CD4-positive, alpha-beta T cell treated with Interferon alpha-2 for 1 hour (primary cell): ENCODE results near the gene ADAMTSL1.

Experiments
- DNase-seq, 2 donors: peaks; one replicate each; pipeline ENCODE4 v3.0.0-alpha.2; 2020 to 2022

Gene ADAMTSL1

DNA sequence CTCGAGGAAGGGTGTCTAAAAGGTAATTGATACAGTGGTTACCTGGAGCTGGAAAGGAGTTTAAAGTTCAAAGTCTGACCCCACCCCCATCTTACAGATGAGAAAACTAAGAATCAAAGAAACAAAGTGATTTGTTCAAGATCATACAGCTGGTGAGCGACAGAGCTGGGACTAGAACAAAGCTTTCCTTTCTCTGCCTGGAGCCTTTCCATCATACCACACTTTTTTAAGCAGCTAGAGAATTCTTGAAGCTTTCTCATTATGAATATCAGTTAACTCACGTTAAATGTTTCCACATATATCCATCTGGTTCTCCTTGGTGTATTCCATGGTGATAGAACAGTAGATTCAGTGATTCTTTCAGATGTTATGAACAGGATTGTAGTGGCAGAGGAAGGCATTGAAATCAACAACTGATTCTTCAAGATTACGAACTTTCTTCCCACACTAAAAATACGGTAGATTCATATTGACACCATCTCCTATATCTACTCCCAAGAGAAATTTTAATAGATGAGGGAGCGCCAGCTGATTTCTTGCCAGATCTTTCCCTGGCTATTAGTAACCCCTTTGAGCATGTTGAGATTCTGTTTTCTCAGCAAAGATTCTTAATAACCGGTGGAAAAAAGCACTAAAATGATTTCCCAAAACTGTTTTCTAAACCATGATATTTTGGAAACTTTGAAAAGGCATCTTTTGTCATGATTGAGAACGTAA is 233.7 kb downstream of the ADAMTSL1 start:
- DNase-seq, result no peak

DNA sequence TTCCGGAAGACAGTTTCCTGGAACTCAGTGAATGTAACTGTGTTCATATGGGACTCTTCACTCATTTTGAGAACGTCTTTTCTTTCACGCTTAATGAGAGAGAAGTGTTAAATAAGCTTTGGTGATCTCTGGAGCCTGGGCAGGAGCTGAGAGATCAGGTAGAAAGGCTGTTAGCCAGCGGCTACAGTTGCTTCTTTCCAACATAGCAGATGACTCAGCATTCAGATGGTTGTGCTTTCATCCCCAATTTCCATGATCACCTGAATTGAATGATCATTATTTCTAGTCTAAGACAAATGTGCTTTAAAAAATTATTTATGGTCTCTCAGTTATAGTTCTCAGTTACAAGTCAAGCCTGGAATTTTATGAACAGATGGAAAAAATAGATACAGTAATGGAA is 234.5 kb downstream of the ADAMTSL1 start:
- DNase-seq, result no peak

DNA sequence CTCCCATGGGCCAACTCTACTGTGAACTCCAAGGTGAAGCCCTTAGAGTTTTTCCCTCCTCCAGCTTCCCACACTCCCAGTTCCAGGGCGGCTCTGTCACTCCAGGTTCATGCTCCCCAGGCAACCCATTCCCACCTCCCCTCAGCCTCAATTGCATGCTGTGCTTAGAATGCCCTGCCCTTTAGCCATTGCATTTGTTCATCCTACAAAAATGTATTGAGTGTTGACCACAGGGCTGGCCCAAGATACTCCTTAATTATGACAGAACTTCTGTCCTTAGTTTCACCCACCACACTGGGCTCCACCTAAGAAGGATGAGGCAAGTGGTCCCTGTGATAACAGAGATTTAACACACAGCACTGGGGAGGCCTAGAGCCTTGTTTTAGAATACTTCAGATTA is 236.1 kb downstream of the ADAMTSL1 start:
- no peak for DNase-seq

DNA sequence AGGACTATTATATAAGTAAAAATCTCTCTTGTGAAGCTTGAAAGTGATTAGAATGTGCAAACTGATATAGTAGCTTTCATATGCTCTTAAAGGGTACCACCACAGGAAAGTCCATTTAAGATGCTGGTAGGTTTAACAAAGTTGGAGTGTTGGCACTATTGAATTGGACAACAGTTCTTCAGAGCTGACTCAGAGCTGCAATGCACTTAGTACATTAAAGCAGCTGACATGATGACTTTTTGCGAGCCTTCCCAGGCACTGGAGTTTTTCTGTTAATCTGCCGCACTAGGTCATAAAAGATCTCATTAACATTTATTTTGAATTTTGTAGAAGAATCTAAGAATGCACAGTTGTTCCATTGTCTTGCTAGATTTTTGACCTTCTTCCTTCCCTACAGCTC is 243.8 kb downstream of the ADAMTSL1 start:
- DNase-seq, result no peak

DNA sequence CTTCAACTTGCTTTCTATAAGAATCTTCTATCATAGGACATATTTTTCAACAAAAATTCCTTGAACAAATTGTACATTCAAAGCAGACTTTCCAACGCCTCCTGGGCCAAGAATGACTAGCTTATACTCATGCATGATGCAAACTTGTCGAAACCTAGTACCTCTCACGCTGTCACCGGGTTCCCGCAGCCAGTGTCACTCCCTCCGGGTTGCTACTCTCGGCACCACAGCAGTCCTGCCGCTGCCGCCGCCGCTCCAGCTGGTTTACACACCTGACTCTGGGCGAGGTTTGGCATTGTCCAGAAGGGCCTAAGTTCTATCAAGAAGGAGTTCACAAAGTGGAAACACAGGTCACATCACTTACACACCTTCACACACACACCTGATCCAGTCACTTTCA is 244.4 kb downstream of the ADAMTSL1 start:
- no peak for DNase-seq

DNA sequence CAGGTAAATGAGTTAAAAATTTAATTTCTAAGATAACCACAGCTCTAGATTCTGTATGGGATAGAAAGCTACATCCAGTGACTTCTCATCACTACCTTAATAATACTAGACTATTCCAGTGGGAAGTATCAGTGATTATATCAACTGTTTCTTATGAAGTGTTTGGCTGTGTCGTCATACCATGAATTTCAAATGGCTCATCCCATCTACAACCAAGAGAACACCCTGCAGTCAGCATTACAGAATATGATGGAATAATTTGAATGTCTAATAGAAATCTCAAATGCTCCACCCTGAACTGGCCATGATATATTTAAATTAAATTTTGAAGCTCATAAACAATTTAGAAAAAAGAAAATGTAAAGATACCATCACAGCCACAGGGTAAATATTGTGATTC is 245.0 kb downstream of the ADAMTSL1 start:
- DNase-seq, result no peak

DNA sequence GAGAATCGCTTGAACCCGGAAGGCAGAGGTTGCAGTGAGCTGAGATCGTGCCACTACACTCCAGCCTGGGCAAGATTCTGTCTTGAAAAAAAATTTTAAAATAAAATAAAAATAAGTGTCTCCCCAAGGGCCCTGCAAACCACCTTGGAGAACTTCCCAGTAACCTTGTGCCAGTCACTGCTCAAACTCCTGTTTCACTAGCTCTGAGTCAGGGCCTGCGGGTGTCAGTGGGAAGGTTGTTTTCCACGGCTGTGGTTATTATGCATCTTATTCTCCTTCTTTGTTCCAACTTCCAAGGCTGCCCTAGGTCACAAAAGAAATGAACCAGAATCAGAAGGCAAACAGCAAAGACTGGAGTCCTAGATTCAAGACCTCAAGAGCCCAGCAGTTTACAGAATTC is 246.7 kb downstream of the ADAMTSL1 start:
- no peak for DNase-seq

DNA sequence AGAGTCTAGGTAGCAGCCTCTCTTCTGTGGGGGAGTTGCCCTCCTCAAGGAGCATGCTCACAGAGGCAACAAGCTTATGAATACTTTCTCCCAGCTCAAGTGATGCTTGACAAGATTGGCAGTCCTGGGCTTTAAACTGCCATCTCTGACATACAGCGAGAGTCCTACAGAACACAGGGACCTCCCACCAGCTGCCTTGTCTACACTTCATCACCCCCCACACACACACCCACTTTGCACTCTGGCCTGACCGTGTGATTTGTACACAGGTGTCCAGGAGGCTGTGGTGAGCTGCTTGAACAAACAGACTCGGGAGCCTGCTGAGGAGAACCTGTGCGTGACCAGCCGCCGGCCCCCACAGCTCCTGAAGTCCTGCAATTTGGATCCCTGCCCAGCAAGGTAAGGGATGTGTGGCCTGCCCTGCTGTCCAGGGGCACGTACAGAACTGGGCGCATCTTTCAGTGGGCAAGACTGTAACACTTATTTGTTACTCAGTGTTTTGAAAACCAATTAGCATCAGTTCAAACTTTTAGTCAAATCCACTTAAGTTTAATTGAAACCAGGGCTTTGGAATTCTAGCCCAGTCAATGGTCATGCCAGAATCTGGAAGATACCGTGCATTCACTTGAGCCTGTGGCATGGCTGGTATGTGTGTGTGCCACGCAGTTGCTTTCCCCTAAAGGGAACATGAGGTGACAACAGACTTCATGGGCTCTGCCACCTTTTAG is 247.5 kb downstream of the ADAMTSL1 start:
- DNase-seq, result no peak

DNA sequence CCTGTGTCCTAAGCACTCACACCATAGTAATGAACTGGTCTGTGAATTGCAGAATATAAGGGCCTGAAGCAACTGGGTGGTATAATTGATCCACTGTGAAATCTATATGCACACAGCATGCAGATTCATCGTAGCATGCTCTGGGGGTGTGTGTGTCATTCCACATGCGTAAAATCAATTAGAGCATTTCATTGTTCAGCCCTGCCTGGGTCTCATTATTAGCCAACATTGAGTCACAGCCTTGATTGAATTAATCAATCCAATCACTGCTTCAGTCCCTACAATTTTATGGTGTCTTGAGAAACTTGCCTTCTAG is 248.0 kb downstream of the ADAMTSL1 start:
- no peak for DNase-seq

GRCh38 chr9:18722882-18723281 is 248.9 kb downstream of the ADAMTSL1 start:
- no peak for DNase-seq

DNA sequence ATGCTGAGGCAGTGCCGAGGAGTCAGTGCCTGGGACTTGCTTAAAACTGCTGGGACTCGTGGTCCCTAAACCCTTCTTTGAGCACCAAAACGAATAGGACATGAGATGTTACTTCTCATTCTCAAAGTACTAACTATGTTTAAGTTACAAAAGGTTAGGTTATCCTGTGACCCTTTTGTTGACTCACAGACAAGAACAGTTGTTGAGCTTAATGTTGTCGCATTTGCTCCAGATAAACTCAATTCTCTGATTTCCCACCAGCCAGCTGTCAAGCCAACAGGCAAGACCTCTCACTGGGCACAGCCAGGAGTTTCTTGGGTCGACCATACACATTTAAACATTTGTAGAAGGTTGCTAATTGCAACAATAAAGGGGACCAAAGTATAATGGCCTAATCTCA is 249.4 kb downstream of the ADAMTSL1 start:
- no peak for DNase-seq

GRCh38 chr9:18726546-18726945 is 252.6 kb downstream of the ADAMTSL1 start:
- DNase-seq, result no peak

DNA sequence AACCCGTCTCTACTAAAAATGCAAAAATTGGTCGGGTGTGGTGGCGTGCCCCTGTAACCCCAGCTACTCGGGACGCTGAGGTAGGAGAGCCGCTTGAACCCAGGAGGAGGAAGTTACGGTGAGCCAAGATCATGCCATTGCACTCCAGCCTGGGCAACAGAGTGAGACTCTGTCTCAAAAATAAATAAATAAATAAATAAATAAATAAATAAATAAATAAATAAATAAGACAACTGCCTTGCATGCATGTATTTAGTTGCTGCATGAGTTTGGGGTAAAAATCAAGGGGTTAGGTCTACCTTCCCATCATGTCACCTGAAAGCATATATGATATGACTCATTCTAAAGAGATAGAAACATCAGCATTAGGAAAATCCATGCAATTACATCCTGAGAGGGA is 254.0 kb downstream of the ADAMTSL1 start:
- DNase-seq, result no peak

DNA sequence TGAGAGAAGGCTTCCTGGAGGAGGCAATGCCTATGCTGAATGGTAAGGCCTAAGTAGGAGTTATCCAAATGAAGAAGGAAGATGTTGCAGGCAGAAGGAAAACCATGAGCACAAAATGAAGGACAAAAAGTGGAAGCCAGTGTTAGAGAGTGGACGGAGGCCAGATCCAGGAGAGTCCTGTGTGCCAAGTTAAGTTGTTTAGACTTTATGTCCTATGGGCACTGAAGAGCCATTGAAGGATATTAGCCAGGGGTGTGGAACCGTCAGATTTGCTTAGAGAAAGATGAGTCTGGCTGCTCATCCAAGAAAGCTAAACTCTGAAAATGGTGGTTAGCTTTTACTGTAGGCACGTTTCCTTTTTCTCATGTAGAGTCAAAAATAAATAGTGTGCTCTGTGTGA is 254.7 kb downstream of the ADAMTSL1 start:
- DNase-seq, result no peak

GRCh38 chr9:18730241-18730640 is 256.3 kb downstream of the ADAMTSL1 start:
- DNase-seq, result no peak

GRCh38 chr9:18739127-18739526 is 265.2 kb downstream of the ADAMTSL1 start:
- DNase-seq, result no peak

- DNase-seq, result no peak
Measured at GRCh38 chr9:18739641-18740318, 265.8 kb downstream of the ADAMTSL1 start.

GRCh38 chr9:18741359-18741758 is 267.4 kb downstream of the ADAMTSL1 start:
- no peak for DNase-seq

DNA sequence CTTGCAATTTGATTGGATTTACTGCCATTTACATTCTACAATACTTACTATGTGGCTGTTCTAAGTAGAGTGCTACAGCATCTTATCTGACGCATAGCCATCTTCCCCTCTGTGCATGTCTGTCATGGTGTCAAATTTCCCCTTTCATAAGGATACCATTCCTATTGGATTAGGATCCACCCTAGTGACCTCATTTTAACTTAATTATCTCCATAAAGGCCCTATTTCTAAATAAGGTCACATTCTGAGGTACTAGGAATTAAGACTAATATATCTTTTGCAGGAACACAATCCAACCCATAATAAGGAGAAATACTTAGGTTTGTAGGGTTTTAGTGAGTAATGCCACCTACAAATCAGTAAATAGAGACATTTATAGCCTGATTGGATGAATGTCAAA is 268.0 kb downstream of the ADAMTSL1 start:
- DNase-seq, result no peak

- DNase-seq, result no peak
Measured at GRCh38 chr9:18743421-18743820, 269.5 kb downstream of the ADAMTSL1 start.

GRCh38 chr9:18743971-18744370 is 270.0 kb downstream of the ADAMTSL1 start:
- DNase-seq, result no peak

- no peak for DNase-seq
Measured at GRCh38 chr9:18745710-18746109, 271.8 kb downstream of the ADAMTSL1 start.

DNA sequence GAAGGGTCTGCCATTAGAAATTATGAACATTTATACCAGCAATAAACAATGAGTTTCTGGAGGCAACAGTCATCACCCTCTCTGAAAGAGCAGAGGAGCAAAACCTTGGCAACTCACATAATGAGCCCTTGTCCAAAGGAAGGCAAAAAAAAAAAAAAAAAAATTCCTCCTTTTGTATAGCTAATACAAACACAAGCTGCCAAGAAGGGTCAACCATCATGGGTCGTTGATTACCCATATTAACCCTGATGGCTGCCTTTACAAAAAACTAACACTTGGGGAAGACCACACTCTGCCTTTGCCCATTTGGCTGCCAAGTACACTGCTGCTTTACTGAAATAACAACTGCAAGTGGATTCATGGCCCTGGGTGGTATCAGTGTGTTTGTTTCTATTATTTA is 272.7 kb downstream of the ADAMTSL1 start:
- DNase-seq, result no peak

GRCh38 chr9:18747595-18747994 is 273.6 kb downstream of the ADAMTSL1 start:
- no peak for DNase-seq
